Calu3 (cell line): ENCODE results near the gene DUSP28. TPM values are rescaled to one million over a fixed set of nuclear protein-coding genes. Genes with fewer than 3 reads are reported as not detected.

ENCODE experiments used
- BruUV-seq: library from RNA; stranded (reverse); fragments of 400-500 nt; replicated peaks from 2 replicates; lab custom pipeline; 2021; lab: Mats Ljungman, UMichigan
- CTCF ChIA-PET: fragments of 300-600 bp; sonication (Branson Sonifier 250); formaldehyde crosslinking; loops from one replicate; lab custom pipeline; 2022; ENCODE audit warnings: antibody characterized with exemption; lab: Charles Lee
- DNase-seq: peaks from one replicate; pipeline ENCODE4 v3.0.0; 2022
- H3K27ac Mint-ChIP-seq: one replicate; pipeline ENCODE4 v1.8.0; 2022; ENCODE audit warnings: mixed read lengths; ENCODE audit not compliant: unreplicated experiment
- H3K27me3 Mint-ChIP-seq: one replicate; pipeline ENCODE4 v1.8.0; 2022; ENCODE audit warnings: mixed read lengths; ENCODE audit not compliant: unreplicated experiment
- H3K36me3 Mint-ChIP-seq: one replicate; pipeline ENCODE4 v1.8.0; 2022; ENCODE audit warnings: mild to moderate bottlenecking, moderate library complexity, mixed read lengths; ENCODE audit not compliant: insufficient read depth, unreplicated experiment
- H3K4me1 Mint-ChIP-seq: one replicate; pipeline ENCODE4 v1.8.0; 2022; ENCODE audit warnings: mild to moderate bottlenecking, low read depth, mixed read lengths; ENCODE audit not compliant: unreplicated experiment
- H3K4me3 Mint-ChIP-seq: one replicate; pipeline ENCODE4 v1.8.0; 2022; ENCODE audit warnings: mild to moderate bottlenecking, low read depth, moderate library complexity, mixed read lengths; ENCODE audit not compliant: unreplicated experiment
- H3K9me3 Mint-ChIP-seq: one replicate; pipeline ENCODE4 v1.8.0; 2022; ENCODE audit warnings: low read depth, mixed read lengths; ENCODE audit not compliant: unreplicated experiment
- intact Hi-C: fragments of 100-400 bp; cut with micrococcal nuclease; formaldehyde crosslinking; loops from one replicate; pipeline ENCODE4 v1.10.0; 2022; ENCODE audit not compliant: unreplicated experiment
- total RNA-seq: library from RNA; stranded (reverse); gene quantifications from 2 replicates; pipeline ENCODE4 v1.2.3, GENCODE V29; 2022
- TF ChIP-seq, protein P1 (sequence below): fragments of 200-600 bp; IDR thresholded peaks from one replicate; pipeline ENCODE4 v1.8.0; 2022; ENCODE audit warnings: antibody characterized with exemption; ENCODE audit not compliant: unreplicated experiment

Gene DUSP28
- total RNA-seq, 1 experiment from 2014 or later: 8.5 TPM

DNA sequence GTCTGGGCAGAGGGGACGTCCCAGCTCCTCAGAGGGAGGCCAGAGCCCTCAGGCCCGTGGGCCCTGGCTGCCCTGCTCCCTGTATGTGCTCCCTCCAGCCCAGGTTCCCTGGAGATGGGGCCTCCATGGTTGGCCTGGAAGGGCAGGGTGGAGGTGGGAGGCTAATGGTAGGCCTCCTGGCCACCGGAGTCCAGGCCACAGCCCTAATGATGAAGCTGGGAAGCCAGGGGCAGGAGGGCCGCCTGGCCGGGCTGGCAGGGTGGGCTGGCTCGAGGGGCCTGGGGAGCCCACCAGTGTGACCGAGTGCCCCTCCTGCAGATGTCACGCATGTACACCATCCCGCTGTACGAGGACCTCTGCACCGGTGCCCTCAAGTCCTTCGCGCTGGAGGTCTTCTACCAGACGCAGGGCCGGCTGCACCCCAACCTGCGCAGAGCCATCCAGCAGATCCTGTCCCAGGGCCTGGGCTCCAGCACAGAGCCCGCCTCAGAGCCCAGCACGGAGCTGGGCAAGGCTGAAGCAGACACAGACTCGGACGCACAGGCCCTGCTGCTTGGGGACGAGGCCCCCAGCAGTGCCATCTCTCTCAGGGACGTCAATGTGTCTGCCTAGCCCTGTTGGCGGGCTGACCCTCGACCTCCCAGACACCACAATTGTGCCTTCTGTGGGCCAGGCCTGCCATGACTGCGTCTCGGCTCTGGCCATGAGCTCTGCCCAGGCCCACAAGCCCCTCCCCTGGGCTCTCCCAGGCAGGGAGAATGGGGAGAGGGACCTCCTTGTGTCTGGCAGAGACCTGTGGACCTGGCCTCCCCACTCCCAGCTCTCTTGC is 17.3 kb downstream of the DUSP28 start:
- no peak overlapping the region for H3K4me3 Mint-ChIP-seq
- H3K27me3 Mint-ChIP-seq: no peaks in the 10 kb centered on the region
- intact Hi-C loops: no loop called here
- CTCF ChIA-PET: no interaction called here
- no peak overlapping the region for H3K27ac Mint-ChIP-seq
- H3K9me3 Mint-ChIP-seq: no peaks in the 10 kb centered on the region
- TF ChIP-seq, protein P1, sequence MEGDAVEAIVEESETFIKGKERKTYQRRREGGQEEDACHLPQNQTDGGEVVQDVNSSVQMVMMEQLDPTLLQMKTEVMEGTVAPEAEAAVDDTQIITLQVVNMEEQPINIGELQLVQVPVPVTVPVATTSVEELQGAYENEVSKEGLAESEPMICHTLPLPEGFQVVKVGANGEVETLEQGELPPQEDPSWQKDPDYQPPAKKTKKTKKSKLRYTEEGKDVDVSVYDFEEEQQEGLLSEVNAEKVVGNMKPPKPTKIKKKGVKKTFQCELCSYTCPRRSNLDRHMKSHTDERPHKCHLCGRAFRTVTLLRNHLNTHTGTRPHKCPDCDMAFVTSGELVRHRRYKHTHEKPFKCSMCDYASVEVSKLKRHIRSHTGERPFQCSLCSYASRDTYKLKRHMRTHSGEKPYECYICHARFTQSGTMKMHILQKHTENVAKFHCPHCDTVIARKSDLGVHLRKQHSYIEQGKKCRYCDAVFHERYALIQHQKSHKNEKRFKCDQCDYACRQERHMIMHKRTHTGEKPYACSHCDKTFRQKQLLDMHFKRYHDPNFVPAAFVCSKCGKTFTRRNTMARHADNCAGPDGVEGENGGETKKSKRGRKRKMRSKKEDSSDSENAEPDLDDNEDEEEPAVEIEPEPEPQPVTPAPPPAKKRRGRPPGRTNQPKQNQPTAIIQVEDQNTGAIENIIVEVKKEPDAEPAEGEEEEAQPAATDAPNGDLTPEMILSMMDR: no peak
- peaks cover 81% of the 10 kb centered on the region for H3K36me3 Mint-ChIP-seq
- H3K4me1 Mint-ChIP-seq: peaks cover 32% of the 10 kb centered on the region
- DNase-seq: no peak
- BruUV-seq: TSS peak; percentile 18

DNA sequence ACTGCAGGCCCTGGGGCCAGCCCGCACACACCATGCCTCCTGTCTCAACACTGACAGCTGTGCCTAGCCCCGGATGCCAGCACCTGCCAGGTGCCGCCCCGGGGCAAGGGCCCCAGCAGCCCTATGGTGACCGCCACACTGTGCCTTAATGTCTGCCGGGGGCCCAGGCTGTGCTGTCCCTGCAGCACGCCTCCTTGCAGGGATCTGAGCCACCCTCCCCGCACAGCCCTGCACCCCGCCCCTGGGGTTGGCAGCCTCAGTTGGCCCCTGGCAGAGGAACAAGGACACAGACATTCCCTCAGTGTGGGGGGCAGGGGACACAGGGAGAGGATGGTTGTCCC is 17.9 kb downstream of the DUSP28 start:
- Mint-ChIP-seq H3K27me3 (no peaks in the 10 kb centered on the region), H3K9me3 (no peaks in the 10 kb centered on the region), H3K4me3 (no peak overlapping the region), H3K27ac (no peak overlapping the region), H3K4me1 (peaks cover 38% of the 10 kb centered on the region), H3K36me3 (peaks cover 76% of the 10 kb centered on the region)
- intact Hi-C loops: no loop called here
- no TSS peak for BruUV-seq
- CTCF ChIA-PET: no interaction called here
- TF ChIP-seq, protein P1: no peak
- DNase-seq: no peak

GRCh38 chr2:240578488-240578887 is 18.3 kb downstream of the DUSP28 start:
- peak overlapping the region; percentile 91 for H3K27ac Mint-ChIP-seq
- H3K36me3 Mint-ChIP-seq: peaks cover 74% of the 10 kb centered on the region
- intact Hi-C loops: no loop called here
- H3K27me3 Mint-ChIP-seq: no peaks in the 10 kb centered on the region
- TF ChIP-seq, protein P1: no peak
- CTCF ChIA-PET: no interaction called here
- peaks cover 38% of the 10 kb centered on the region for H3K4me1 Mint-ChIP-seq
- BruUV-seq: no TSS peak
- DNase-seq: no peak
- no peak overlapping the region for H3K4me3 Mint-ChIP-seq
- H3K9me3 Mint-ChIP-seq: no peaks in the 10 kb centered on the region

DNA sequence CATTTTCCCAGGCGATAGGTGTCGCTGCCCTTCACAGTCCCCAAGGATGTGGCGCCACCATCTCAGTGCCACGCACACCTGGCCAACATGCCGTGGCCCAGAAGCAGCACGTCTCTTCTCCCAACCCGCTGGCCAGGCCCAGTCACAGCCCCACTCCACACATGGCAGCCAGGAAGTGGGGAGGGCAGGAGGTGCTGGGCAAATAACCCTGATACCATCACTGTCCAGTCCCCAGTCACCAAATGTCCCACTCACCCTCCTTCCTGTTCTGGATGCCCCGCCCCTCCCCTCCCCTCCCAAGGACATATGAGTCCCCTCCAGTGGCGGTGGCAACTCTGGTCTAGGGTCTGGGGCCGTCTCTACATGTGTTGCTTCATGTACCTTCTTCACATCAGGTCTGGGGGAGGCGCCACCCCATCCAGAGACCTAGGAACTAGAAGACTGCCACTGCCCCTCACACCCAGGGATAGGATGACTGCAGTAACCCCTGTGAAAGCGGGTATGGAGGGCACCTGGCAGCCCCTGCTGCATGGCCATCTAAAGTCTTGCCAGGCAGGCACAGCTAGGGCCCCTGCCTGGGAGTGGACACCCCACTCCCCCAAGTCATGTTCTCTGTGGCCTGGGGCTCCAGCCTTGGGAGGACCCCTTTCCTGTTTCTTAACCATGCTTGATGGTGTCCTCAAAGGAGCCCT is 19.1 kb downstream of the DUSP28 start:
- peaks cover 38% of the 10 kb centered on the region for H3K4me1 Mint-ChIP-seq
- BruUV-seq: no TSS peak
- TF ChIP-seq, protein P1: no peak
- H3K36me3 Mint-ChIP-seq: peaks cover 72% of the 10 kb centered on the region
- H3K9me3 Mint-ChIP-seq: no peaks in the 10 kb centered on the region
- peak overlapping the region; percentile 59 for H3K4me3 Mint-ChIP-seq
- DNase-seq: no peak
- intact Hi-C loops: no loop called here
- H3K27me3 Mint-ChIP-seq: no peaks in the 10 kb centered on the region
- H3K27ac Mint-ChIP-seq: peak overlapping the region; percentile 91
- CTCF ChIA-PET: interaction anchor here (1.0 to 2.0 kb wide), 8 partner anchors 9 to 261 kb away, joined by 3 to 38 read pairs (median 7); partner anchors contain the start of gene ANKMY1
